H9 (cell line): ENCODE data around the gene TMPRSS5. TPM values are rescaled to one million over a fixed set of nuclear protein-coding genes. Genes with fewer than 3 reads are reported as not detected.

Source experiments
- DNase-seq: peaks from one replicate; pipeline ENCODE4 v3.0.0-alpha.2; 2017
- H2AFZ ChIP-seq: one replicate; pipeline ENCODE4 v1.6.1; 2013; ENCODE audit warnings: mild to moderate bottlenecking, low read length, control low read depth, moderate library complexity
- H2AK5ac ChIP-seq: 2 replicates; pipeline ENCODE4 v1.6.1; 2013; ENCODE audit warnings: low read length, control low read depth, mixed read lengths; ENCODE audit not compliant: insufficient read length
- H2BK120ac ChIP-seq: one replicate; pipeline ENCODE4 v1.6.1; 2013; ENCODE audit warnings: low read depth, mild to moderate bottlenecking, low read length, control low read depth, inconsistent platforms; ENCODE audit not compliant: poor library complexity, severe bottlenecking
- H2BK12ac ChIP-seq: 2 replicates; pipeline ENCODE4 v1.6.1; 2013; ENCODE audit warnings: low read length, control low read depth, mixed read lengths, low read depth; ENCODE audit not compliant: insufficient read length
- H2BK15ac ChIP-seq: 2 replicates; pipeline ENCODE4 v1.6.1; 2013; ENCODE audit warnings: low read depth, low read length, control low read depth
- H2BK20ac ChIP-seq: one replicate; pipeline ENCODE4 v1.6.1; 2013; ENCODE audit warnings: low read depth, mild to moderate bottlenecking, low read length, control low read depth, inconsistent platforms; ENCODE audit not compliant: poor library complexity, severe bottlenecking
- H2BK5ac ChIP-seq: 2 replicates; pipeline ENCODE4 v1.6.1; 2013; ENCODE audit warnings: low read length, control low read depth, mixed read lengths; ENCODE audit not compliant: insufficient read length
- H3K14ac ChIP-seq: 2 replicates; pipeline ENCODE4 v1.6.1; 2013; ENCODE audit warnings: low read length, control low read depth; ENCODE audit not compliant: insufficient read depth
- H3K18ac ChIP-seq: 2 replicates; pipeline ENCODE4 v1.6.1; 2013; ENCODE audit warnings: low read depth, mild to moderate bottlenecking, mixed read lengths, low read length, control low read depth; ENCODE audit not compliant: insufficient read length
- H3K23ac ChIP-seq: 2 replicates; pipeline ENCODE4 v1.6.1; 2013; ENCODE audit warnings: low read length, control low read depth, mixed read lengths, low read depth; ENCODE audit not compliant: insufficient read length
- H3K23me2 ChIP-seq: 2 replicates; pipeline ENCODE4 v1.6.1; 2013; ENCODE audit warnings: low read depth, mild to moderate bottlenecking, mixed read lengths, low read length, control low read depth; ENCODE audit not compliant: insufficient read length, poor library complexity, severe bottlenecking
- H3K27ac ChIP-seq: 2 replicates; pipeline ENCODE4 v1.5.1; 2013; ENCODE audit warnings: low read length, control low read depth, mixed read lengths, low read depth; ENCODE audit not compliant: insufficient read length
- H3K27me3 ChIP-seq: 2 replicates; pipeline ENCODE4 v1.6.1; 2013; ENCODE audit warnings: low read length, control low read depth, inconsistent platforms; ENCODE audit not compliant: insufficient read depth
- H3K4ac ChIP-seq: 2 replicates; pipeline ENCODE4 v1.6.1; 2013; ENCODE audit warnings: low read depth, mild to moderate bottlenecking, control low read depth, inconsistent platforms, low read length, moderate library complexity
- H3K4me1 ChIP-seq: 2 replicates; pipeline ENCODE4 v1.6.1; 2013; ENCODE audit warnings: low read length, control low read depth, inconsistent platforms; ENCODE audit not compliant: insufficient read depth
- H3K4me2 ChIP-seq: 2 replicates; pipeline ENCODE4 v1.6.1; 2013; ENCODE audit warnings: low read length, control low read depth, mixed read lengths; ENCODE audit not compliant: insufficient read length, insufficient read depth
- H3K56ac ChIP-seq: 2 replicates; pipeline ENCODE4 v1.6.1; 2013; ENCODE audit warnings: low read depth, mild to moderate bottlenecking, mixed read lengths, low read length, control low read depth; ENCODE audit not compliant: insufficient read length
- H3K79me1 ChIP-seq: 2 replicates; pipeline ENCODE4 v1.6.1; 2013; ENCODE audit warnings: low read depth, mild to moderate bottlenecking, moderate library complexity, low read length, control low read depth, inconsistent platforms; ENCODE audit not compliant: insufficient read depth, poor library complexity, severe bottlenecking
- H3K79me2 ChIP-seq: 2 replicates; pipeline ENCODE4 v1.6.1; 2013; ENCODE audit warnings: low read length, control low read depth, inconsistent platforms; ENCODE audit not compliant: insufficient read depth
- H3K9ac ChIP-seq: 2 replicates; pipeline ENCODE4 v1.6.1; 2013; ENCODE audit warnings: low read length, control low read depth, mixed read lengths; ENCODE audit not compliant: insufficient read length; ENCODE audit errors: extremely low read depth
- H3K9me3 ChIP-seq: one replicate; pipeline ENCODE4 v1.6.1; 2013; ENCODE audit warnings: low read depth, low read length, inconsistent platforms; ENCODE audit not compliant: control insufficient read depth
- H3T11ph ChIP-seq: one replicate; pipeline ENCODE4 v1.6.1; 2013; ENCODE audit warnings: mild to moderate bottlenecking, low read length, control low read depth, inconsistent platforms
- H4K20me1 ChIP-seq: one replicate; pipeline ENCODE4 v1.6.1; 2013; ENCODE audit not compliant: control insufficient read depth, insufficient read length, insufficient read depth
- H4K5ac ChIP-seq: 2 replicates; pipeline ENCODE4 v1.6.1; 2013; ENCODE audit warnings: low read depth, mild to moderate bottlenecking, mixed read lengths, low read length, control low read depth; ENCODE audit not compliant: insufficient read length
- H4K8ac ChIP-seq: replicated peaks from 2 replicates; pipeline ENCODE4 v1.6.1; 2013; ENCODE audit warnings: low read length, control low read depth, mixed read lengths, low read depth; ENCODE audit not compliant: insufficient read length
- H4K91ac ChIP-seq: 2 replicates; pipeline ENCODE4 v1.6.1; 2013; ENCODE audit warnings: low read depth, mild to moderate bottlenecking, moderate library complexity, mixed read lengths, low read length, control low read depth; ENCODE audit not compliant: insufficient read length
- H3K27ac Mint-ChIP-seq, 3 experiments: 2 replicates in 2 of 3; 3 replicates in 1 of 3; pipeline ENCODE4 v1.8.0; 2020 to 2021; ENCODE audit warnings: mixed read lengths in 3 of 3, mild to moderate bottlenecking in 1 of 3, moderate library complexity in 1 of 3
- H3K27me3 Mint-ChIP-seq: 2 replicates; pipeline ENCODE4 v1.8.0; 2021; ENCODE audit warnings: low read depth, mild to moderate bottlenecking, moderate library complexity, mixed read lengths
- H3K36me3 Mint-ChIP-seq, 3 experiments: 2 replicates in 2 of 3; 3 replicates in 1 of 3; pipeline ENCODE4 v1.8.0; 2020 to 2021; ENCODE audit warnings: low read depth in 3 of 3, mixed read lengths in 3 of 3; ENCODE audit not compliant: insufficient read depth in 1 of 3
- H3K4me1 Mint-ChIP-seq, 2 experiments: 2 replicates each; pipeline ENCODE4 v1.8.0; 2020; ENCODE audit warnings: mixed read lengths in 2 of 2
- H3K4me3 Mint-ChIP-seq, 2 experiments: 2 replicates in 1 of 2; 3 replicates in 1 of 2; pipeline ENCODE4 v1.8.0; 2020 to 2021; ENCODE audit warnings: mild to moderate bottlenecking in 2 of 2, mixed read lengths in 2 of 2, moderate library complexity in 1 of 2
- H3K9me3 Mint-ChIP-seq, 2 experiments: 2 replicates in 1 of 2; 3 replicates in 1 of 2; pipeline ENCODE4 v1.8.0; 2020; ENCODE audit warnings: mild to moderate bottlenecking in 2 of 2, mixed read lengths in 2 of 2, moderate library complexity in 1 of 2
- CTCF ChIP-seq: fragments of 200-600 bp; sonication (generic); conservative IDR thresholded peaks from 3 replicates; pipeline ENCODE4 v1.8.0; 2021; ENCODE audit warnings: antibody characterized with exemption, mild to moderate bottlenecking
- WGBS: extraction: QIAGEN DNeasy Blood & Tissue Kit; methylation state at CpG from one replicate; pipeline ENCODE4 v1.1.7; 2013; ENCODE audit warnings: missing lambda C conversion rate, low lambda C conversion rate, mixed read lengths; ENCODE audit not compliant: insufficient read length; ENCODE audit errors: extremely low coverage; 5-methylcytosine and 5-hydroxymethylcytosine counted together
- total RNA-seq: library from RNA; stranded (reverse); gene quantifications from 2 replicates; pipeline ENCODE4 v1.2.1, GENCODE V29; 2021

Gene TMPRSS5
- total RNA-seq, 1 experiment from 2014 or later = 0.37 TPM

GRCh38 chr11:113675565-113675964, 30.5 kb downstream of the TMPRSS5 start:
- Mint-ChIP-seq H3K4me1 (peaks cover 21% of the 10 kb centered on the region in 2 experiments), H3K27me3 (peaks cover 12% of the 10 kb centered on the region), H3K27ac (no peak overlapping the region), H3K4me3 (no peak overlapping the region), H3K36me3 (no peaks in the 10 kb centered on the region), H3K9me3 (no peaks in the 10 kb centered on the region)
- no peaks in the 10 kb centered on the region for H4K20me1 ChIP-seq
- no peak overlapping the region for H3K56ac ChIP-seq
- no peaks in the 10 kb centered on the region for H3K79me2 ChIP-seq
- no peak for DNase-seq
- no peak overlapping the region for H3K14ac ChIP-seq
- H2BK12ac ChIP-seq = no peak overlapping the region
- no peak overlapping the region for H2BK20ac ChIP-seq
- H2BK15ac ChIP-seq = no peak overlapping the region
- no peak overlapping the region for H2BK5ac ChIP-seq
- no peak overlapping the region for H3T11ph ChIP-seq
- H2AFZ ChIP-seq = no peak overlapping the region
- no peak overlapping the region for H2BK120ac ChIP-seq
- no peaks in the 10 kb centered on the region for H3K23me2 ChIP-seq
- no peak overlapping the region for H4K5ac ChIP-seq
- H3K27ac ChIP-seq = no peak overlapping the region
- no CpG with 5 or more reads among the region's 5 CpGs for WGBS
- H3K9me3 ChIP-seq = no peaks in the 10 kb centered on the region
- no peak overlapping the region for H4K91ac ChIP-seq
- no peak overlapping the region for H3K9ac ChIP-seq
- H3K79me1 ChIP-seq = no peaks in the 10 kb centered on the region
- H3K18ac ChIP-seq = no peak overlapping the region
- no peak overlapping the region for H3K4ac ChIP-seq
- no peak overlapping the region for H3K4me2 ChIP-seq
- H3K23ac ChIP-seq = no peak overlapping the region
- H3K4me1 ChIP-seq = peaks cover 3% of the 10 kb centered on the region; the same call in 1 of the 2 replicates
- no peak overlapping the region for H2AK5ac ChIP-seq
- no peak overlapping the region for H4K8ac ChIP-seq
- H3K27me3 ChIP-seq = no peaks in the 10 kb centered on the region
- TF ChIP-seq CTCF = no peak
